GM21528 (cell line): ENCODE results near the gene LRRC42.
"Not testable (repeated sequence)": the region's sequence is repeated elsewhere in the genome, so short reads cannot be mapped to it uniquely, and the experiment has no call there.

Source experiments
- ATAC-seq: cut with Tn5 transposase; IDR thresholded peaks from one replicate; pipeline ENCODE4 v1.9.1; 2021; ENCODE audit warnings: mild to moderate bottlenecking, moderate library complexity; ENCODE audit not compliant: unreplicated experiment, low FRiP score

Gene LRRC42

GRCh38 chr1:53964109-53964508, 18.0 kb downstream of the LRRC42 start:
- ATAC-seq: no peak

GRCh38 chr1:53966794-53967193, 20.6 kb downstream of the LRRC42 start:
- ATAC-seq: no peak

GRCh38 chr1:53967409-53968124, 21.4 kb downstream of the LRRC42 start:
- no peak for ATAC-seq

- no peak for ATAC-seq
Observed at GRCh38 chr1:53968125-53968513, 22.0 kb downstream of the LRRC42 start.

- not testable (repeated sequence) for ATAC-seq
Observed at GRCh38 chr1:53969323-53969722, 23.2 kb downstream of the LRRC42 start.

- ATAC-seq: no peak
Observed at GRCh38 chr1:53971718-53972117, 25.6 kb downstream of the LRRC42 start.

GRCh38 chr1:53975861-53976260, 29.7 kb downstream of the LRRC42 start:
- ATAC-seq: no peak

GRCh38 chr1:53979712-53980450, 33.7 kb downstream of the LRRC42 start:
- no peak for ATAC-seq

GRCh38 chr1:53981220-53981619, 35.1 kb downstream of the LRRC42 start:
- no peak for ATAC-seq

GRCh38 chr1:53982034-53982762, 36.0 kb downstream of the LRRC42 start:
- ATAC-seq: no peak

- ATAC-seq: no peak
Observed at GRCh38 chr1:53982763-53983104, 36.6 kb downstream of the LRRC42 start.

- ATAC-seq: no peak
Observed at GRCh38 chr1:53984726-53985125, 38.6 kb downstream of the LRRC42 start.

GRCh38 chr1:53986458-53986857, 40.3 kb downstream of the LRRC42 start:
- ATAC-seq: no peak

GRCh38 chr1:53987880-53988279, 41.7 kb downstream of the LRRC42 start:
- ATAC-seq: no peak

GRCh38 chr1:53992085-53992874, 46.1 kb downstream of the LRRC42 start:
- ATAC-seq: no peak

GRCh38 chr1:53994516-53994915, 48.4 kb downstream of the LRRC42 start:
- ATAC-seq: not testable (repeated sequence)

GRCh38 chr1:53995683-53996082, 49.5 kb downstream of the LRRC42 start:
- ATAC-seq: no peak

GRCh38 chr1:53998223-53998622, 52.1 kb downstream of the LRRC42 start:
- no peak for ATAC-seq

- no peak for ATAC-seq
Observed at GRCh38 chr1:53999920-54000319, 53.8 kb downstream of the LRRC42 start.

GRCh38 chr1:54001591-54001990, 55.4 kb downstream of the LRRC42 start:
- no peak for ATAC-seq
